ENCODE data around the gene AK8.

The AK8 gene

DNA sequence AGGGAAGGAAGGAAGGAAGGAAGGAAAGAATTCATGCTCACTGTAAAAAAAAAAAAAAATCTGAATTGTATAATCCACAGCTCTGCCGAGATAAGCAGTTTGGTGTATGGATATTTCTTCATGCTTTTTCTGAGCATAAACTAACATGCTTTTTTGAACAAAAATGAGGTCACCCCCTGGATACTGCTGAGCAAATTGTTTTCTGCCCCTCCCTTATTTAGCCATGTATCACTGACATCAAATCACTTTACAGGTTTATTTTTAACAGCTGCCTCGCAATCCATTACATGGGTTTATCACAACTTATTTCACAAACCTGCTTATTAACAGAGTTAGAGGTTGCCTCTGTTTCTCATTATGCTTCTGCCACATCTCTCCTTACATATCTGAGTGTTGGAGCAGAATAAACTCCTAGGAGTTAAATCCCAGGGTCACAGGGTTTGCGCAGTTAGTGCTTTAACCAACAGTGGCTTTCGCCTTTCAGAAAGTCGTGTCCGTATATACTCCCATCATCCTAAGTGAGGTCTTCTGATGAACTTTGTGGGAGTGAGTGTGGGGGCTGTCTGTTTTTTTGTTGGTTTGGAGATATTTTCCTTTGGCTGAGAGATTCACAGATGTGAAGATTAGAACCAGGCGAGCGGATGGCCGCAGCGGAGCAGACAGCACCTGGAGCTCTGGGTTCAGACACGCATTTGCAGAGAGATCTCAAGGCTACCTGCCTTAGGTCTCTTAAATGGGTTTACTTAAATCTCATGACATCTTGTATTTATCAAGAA is 57.7 kb downstream of the AK8 start:
- Histone ChIP-seq H3K27ac (ENCODE audit: insufficient read depth in 1 of 2, low read depth in 1 of 2, low read length in 2 of 2, poor library complexity in 1 of 2, severe bottlenecking in 2 of 2) (no peak overlapping the region), H3K27me3 (replicated peaks in 2 of 5; ENCODE audit: control insufficient read depth in 4 of 5, insufficient read depth in 5 of 5, low read length in 4 of 5) (peaks cover 0 to 4% (median 0%) of the 10 kb centered on the region in 5 experiments), H3K4me3 (ENCODE audit: control insufficient read depth in 1 of 7, extremely low read depth in 1 of 7, insufficient read depth in 4 of 7, low read depth in 2 of 7, low read length in 6 of 7) (no peak overlapping the region), H3K4me1 (ENCODE audit: control extremely low read depth in 1 of 4, control insufficient read depth in 4 of 4, insufficient read depth in 4 of 4, low read length in 3 of 4) (peaks cover 0 to 6% (median 0%) of the 10 kb centered on the region in 4 experiments), H3K9me3 (ENCODE audit: control extremely low read depth in 1 of 5, control insufficient read depth in 4 of 5, insufficient read depth in 2 of 5, low read depth in 1 of 5, low read length in 4 of 5) (peaks cover 0 to 5% (median 0%) of the 10 kb centered on the region in 5 experiments), H3K36me3 (ENCODE audit: control insufficient read depth in 4 of 4, insufficient read depth in 4 of 4, low read length in 3 of 4) (no peaks in the 10 kb centered on the region)
- no peak for DNase-seq
- 93% methylated on average over 3 of the region's 11 CpGs for WGBS (ENCODE audit: insufficient coverage)
- POLR2A ChIA-PET: no interaction called here
- CTCF ChIA-PET: no interaction called here

DNA sequence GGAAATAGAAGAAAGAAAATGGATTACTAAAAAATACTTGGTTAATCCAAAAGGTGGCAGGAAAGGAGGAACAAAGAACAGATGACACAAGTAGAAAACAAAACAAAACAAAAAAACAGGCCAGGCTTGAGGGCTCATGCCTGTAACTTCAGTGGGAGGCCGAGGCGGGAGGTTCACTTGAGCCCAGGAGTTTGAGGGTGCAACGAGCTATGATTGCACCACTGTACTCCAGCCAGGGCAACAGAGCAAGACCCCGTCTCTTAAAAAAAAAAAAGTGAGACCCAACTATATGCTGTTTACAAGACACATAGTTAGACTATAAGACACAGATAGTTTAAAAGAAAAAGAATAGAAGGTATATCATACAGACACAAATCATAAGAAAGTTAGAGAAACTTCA is 59.5 kb downstream of the AK8 start:
- DNase-seq: peak in 1 of 3 donors; percentile 9
- ChIA-PET POLR2A (no interaction called here), CTCF (no interaction called here)
- H3K27me3 ChIP-seq (replicated peaks in 2 of 5; ENCODE audit: control insufficient read depth in 4 of 5, insufficient read depth in 5 of 5, low read length in 4 of 5): peaks cover 0 to 3% (median 0%) of the 10 kb centered on the region in 5 experiments
- H3K9me3 ChIP-seq (ENCODE audit: control extremely low read depth in 1 of 5, control insufficient read depth in 4 of 5, insufficient read depth in 2 of 5, low read depth in 1 of 5, low read length in 4 of 5): peaks cover 0 to 5% (median 0%) of the 10 kb centered on the region in 5 experiments
- no peaks in the 10 kb centered on the region for H3K36me3 ChIP-seq (ENCODE audit: control insufficient read depth in 4 of 4, insufficient read depth in 4 of 4, low read length in 3 of 4)
- H3K4me1 ChIP-seq (ENCODE audit: control extremely low read depth in 1 of 4, control insufficient read depth in 4 of 4, insufficient read depth in 4 of 4, low read length in 3 of 4): peaks cover 0 to 8% (median 0%) of the 10 kb centered on the region in 4 experiments
- no peak overlapping the region for H3K27ac ChIP-seq (ENCODE audit: insufficient read depth in 1 of 2, low read depth in 1 of 2, low read length in 2 of 2, poor library complexity in 1 of 2, severe bottlenecking in 2 of 2)
- H3K4me3 ChIP-seq (ENCODE audit: control insufficient read depth in 1 of 7, extremely low read depth in 1 of 7, insufficient read depth in 4 of 7, low read depth in 2 of 7, low read length in 6 of 7): no peak overlapping the region
- WGBS (ENCODE audit: insufficient coverage): 100% methylated on average over 3 of the region's 4 CpGs

DNA sequence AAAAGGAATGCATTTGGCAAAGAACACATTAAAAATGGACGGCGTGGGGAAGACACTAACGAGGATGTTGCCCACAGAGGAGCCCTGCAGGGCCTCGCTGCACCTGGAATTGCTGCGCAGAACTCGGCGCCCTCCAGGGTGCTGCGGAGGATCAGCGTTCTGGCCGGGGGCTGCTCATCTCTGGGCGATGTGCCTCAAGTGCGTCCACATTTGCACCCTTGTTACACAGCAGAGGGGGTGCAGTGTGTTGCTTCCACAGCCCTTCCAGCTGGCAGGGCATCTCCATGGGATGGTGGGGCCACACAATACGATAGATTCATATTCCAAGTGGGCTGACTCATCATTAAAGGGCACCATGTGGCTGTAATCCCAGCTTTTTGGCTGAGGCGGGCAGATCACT is 63.1 kb downstream of the AK8 start:
- H3K27me3 ChIP-seq (replicated peaks in 2 of 5; ENCODE audit: control insufficient read depth in 4 of 5, insufficient read depth in 5 of 5, low read length in 4 of 5): peaks cover 0 to 6% (median 0%) of the 10 kb centered on the region in 5 experiments
- WGBS (ENCODE audit: insufficient coverage): 95% methylated on average over 14 of the region's 14 CpGs
- ChIA-PET POLR2A (no interaction called here), CTCF (no interaction called here)
- DNase-seq: no peak
- H3K36me3 ChIP-seq (ENCODE audit: control insufficient read depth in 4 of 4, insufficient read depth in 4 of 4, low read length in 3 of 4): no peaks in the 10 kb centered on the region
- peaks cover 0 to 11% (median 2%) of the 10 kb centered on the region in 4 experiments for H3K4me1 ChIP-seq (ENCODE audit: control extremely low read depth in 1 of 4, control insufficient read depth in 4 of 4, insufficient read depth in 4 of 4, low read length in 3 of 4)
- no peak overlapping the region for H3K4me3 ChIP-seq (ENCODE audit: control insufficient read depth in 1 of 7, extremely low read depth in 1 of 7, insufficient read depth in 4 of 7, low read depth in 2 of 7, low read length in 6 of 7)
- H3K27ac ChIP-seq (ENCODE audit: insufficient read depth in 1 of 2, low read depth in 1 of 2, low read length in 2 of 2, poor library complexity in 1 of 2, severe bottlenecking in 2 of 2): no peak overlapping the region
- H3K9me3 ChIP-seq (ENCODE audit: control extremely low read depth in 1 of 5, control insufficient read depth in 4 of 5, insufficient read depth in 2 of 5, low read depth in 1 of 5, low read length in 4 of 5): peaks cover 0 to 5% (median 0%) of the 10 kb centered on the region in 5 experiments

DNA sequence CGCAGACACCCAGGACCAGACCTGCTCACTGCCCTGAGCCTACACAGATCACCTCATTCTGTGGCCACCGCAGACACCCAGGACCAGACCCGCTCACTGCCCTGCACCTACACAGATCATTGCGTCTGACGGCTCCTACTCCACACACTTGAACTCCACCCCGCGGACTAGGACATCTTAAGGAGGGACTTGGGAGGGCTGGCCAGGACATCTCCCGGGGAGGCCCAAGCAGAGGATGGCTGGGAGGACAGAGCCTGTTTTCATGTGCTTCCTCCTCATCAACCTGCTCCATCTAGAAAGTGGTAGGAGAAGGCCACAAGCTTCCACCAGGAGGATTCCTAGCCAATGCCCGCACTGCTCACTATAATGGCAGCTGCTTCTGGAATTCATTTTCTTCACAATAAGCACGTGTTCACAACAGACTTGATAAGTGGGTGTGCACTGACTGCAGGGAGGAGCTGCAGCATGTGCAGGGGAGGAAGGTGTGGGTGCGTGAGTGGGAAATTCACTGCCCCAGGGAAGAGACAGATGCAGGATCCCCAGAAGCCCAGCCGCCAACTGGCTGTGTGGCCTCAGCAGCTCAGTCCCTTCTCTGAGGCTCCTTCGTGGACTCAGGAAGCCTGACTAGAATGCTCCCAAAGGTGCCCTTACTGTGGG is 64.8 kb downstream of the AK8 start:
- H3K4me1 ChIP-seq (ENCODE audit: control extremely low read depth in 1 of 4, control insufficient read depth in 4 of 4, insufficient read depth in 4 of 4, low read length in 3 of 4): peaks cover 0 to 28% (median 15%) of the 10 kb centered on the region in 4 experiments
- H3K4me3 ChIP-seq (ENCODE audit: control insufficient read depth in 1 of 7, extremely low read depth in 1 of 7, insufficient read depth in 4 of 7, low read depth in 2 of 7, low read length in 6 of 7): no peak overlapping the region
- H3K27me3 ChIP-seq (replicated peaks in 2 of 5; ENCODE audit: control insufficient read depth in 4 of 5, insufficient read depth in 5 of 5, low read length in 4 of 5): peaks cover 0 to 6% (median 0%) of the 10 kb centered on the region in 5 experiments
- 97% methylated on average over 10 of the region's 13 CpGs for WGBS (ENCODE audit: insufficient coverage)
- no peak for DNase-seq
- H3K27ac ChIP-seq (ENCODE audit: insufficient read depth in 1 of 2, low read depth in 1 of 2, low read length in 2 of 2, poor library complexity in 1 of 2, severe bottlenecking in 2 of 2): no peak overlapping the region
- H3K36me3 ChIP-seq (ENCODE audit: control insufficient read depth in 4 of 4, insufficient read depth in 4 of 4, low read length in 3 of 4): no peaks in the 10 kb centered on the region
- ChIA-PET POLR2A (no interaction called here), CTCF (interaction anchor here (1.2 to 1.5 kb wide), 3 partner anchors 13 to 88 kb away, joined by 3 to 4 read pairs (median 4); no protein-coding TSS in a partner anchor)
- H3K9me3 ChIP-seq (ENCODE audit: control extremely low read depth in 1 of 5, control insufficient read depth in 4 of 5, insufficient read depth in 2 of 5, low read depth in 1 of 5, low read length in 4 of 5): peaks cover 0 to 5% (median 0%) of the 10 kb centered on the region in 5 experiments

DNA sequence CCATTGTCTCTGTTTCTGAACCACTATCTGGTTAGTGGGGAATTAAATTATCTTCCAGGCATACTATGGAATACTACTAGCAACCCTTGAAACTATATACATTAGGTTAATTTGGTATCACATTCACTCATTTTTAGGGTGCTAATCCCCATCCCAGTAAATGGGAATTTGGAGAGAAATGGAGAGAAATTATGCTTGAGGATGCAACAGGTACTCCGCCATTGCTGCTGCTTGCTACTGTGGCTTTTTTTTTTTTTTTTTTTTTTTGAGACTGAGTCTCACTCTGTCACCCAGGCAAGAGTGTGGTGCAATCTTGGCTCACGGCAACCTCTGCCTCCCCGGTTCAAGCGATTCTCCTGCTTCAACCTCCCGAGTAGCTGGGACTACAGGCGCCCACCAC is 66.1 kb downstream of the AK8 start:
- no peak overlapping the region for H3K4me3 ChIP-seq (ENCODE audit: control insufficient read depth in 1 of 7, extremely low read depth in 1 of 7, insufficient read depth in 4 of 7, low read depth in 2 of 7, low read length in 6 of 7)
- no peak for DNase-seq
- H3K36me3 ChIP-seq (ENCODE audit: control insufficient read depth in 4 of 4, insufficient read depth in 4 of 4, low read length in 3 of 4): no peaks in the 10 kb centered on the region
- CTCF ChIA-PET: interaction anchor here (0.6 to 1.5 kb wide), 2 partner anchors 86 to 89 kb away, joined by 3 to 4 read pairs; no protein-coding TSS in a partner anchor
- H3K27ac ChIP-seq (ENCODE audit: insufficient read depth in 1 of 2, low read depth in 1 of 2, low read length in 2 of 2, poor library complexity in 1 of 2, severe bottlenecking in 2 of 2): no peak overlapping the region
- no peaks in the 10 kb centered on the region for H3K9me3 ChIP-seq (ENCODE audit: control extremely low read depth in 1 of 5, control insufficient read depth in 4 of 5, insufficient read depth in 2 of 5, low read depth in 1 of 5, low read length in 4 of 5)
- peaks cover 0 to 22% (median 15%) of the 10 kb centered on the region in 4 experiments for H3K4me1 ChIP-seq (ENCODE audit: control extremely low read depth in 1 of 4, control insufficient read depth in 4 of 4, insufficient read depth in 4 of 4, low read length in 3 of 4)
- H3K27me3 ChIP-seq (replicated peaks in 2 of 5; ENCODE audit: control insufficient read depth in 4 of 5, insufficient read depth in 5 of 5, low read length in 4 of 5): peaks cover 0 to 6% (median 0%) of the 10 kb centered on the region in 5 experiments
- WGBS (ENCODE audit: insufficient coverage): 95% methylated on average over 4 of the region's 6 CpGs
- POLR2A ChIA-PET: no interaction called here

DNA sequence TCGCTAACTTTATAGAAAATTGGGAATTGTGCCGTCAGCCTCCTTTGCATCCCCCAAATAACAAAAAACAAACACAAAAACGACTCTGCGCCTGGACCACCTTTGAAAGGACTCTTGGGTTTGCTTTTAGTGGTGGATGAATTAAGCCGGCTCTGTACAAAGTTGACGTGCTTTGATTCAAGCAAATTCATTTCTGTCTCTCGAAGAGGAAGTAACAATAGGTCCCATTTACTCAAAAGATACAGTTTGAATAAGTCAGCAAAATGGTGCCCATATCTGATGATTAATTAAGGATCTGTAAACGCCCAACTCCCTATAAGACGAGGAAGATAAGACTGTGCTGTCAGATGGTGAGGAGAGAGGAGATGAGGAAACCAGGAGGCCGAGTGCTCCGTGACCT is 67.8 kb downstream of the AK8 start:
- H3K27ac ChIP-seq (ENCODE audit: insufficient read depth in 1 of 2, low read depth in 1 of 2, low read length in 2 of 2, poor library complexity in 1 of 2, severe bottlenecking in 2 of 2): no peak overlapping the region
- ChIA-PET POLR2A (no interaction called here), CTCF (interaction anchor here (0.7 to 0.9 kb wide), 2 partner anchors 10 to 140 kb away, joined by 3 read pairs; partner anchors contain the start of gene GTF3C4)
- H3K9me3 ChIP-seq (ENCODE audit: control extremely low read depth in 1 of 5, control insufficient read depth in 4 of 5, insufficient read depth in 2 of 5, low read depth in 1 of 5, low read length in 4 of 5): no peaks in the 10 kb centered on the region
- H3K27me3 ChIP-seq (replicated peaks in 2 of 5; ENCODE audit: control insufficient read depth in 4 of 5, insufficient read depth in 5 of 5, low read length in 4 of 5): peaks cover 0 to 6% (median 0%) of the 10 kb centered on the region in 5 experiments
- 60% methylated on average over 2 of the region's 11 CpGs for WGBS (ENCODE audit: insufficient coverage)
- DNase-seq: peak in 2 of 3 donors; percentile 42 to 58
- peaks cover 0 to 22% (median 15%) of the 10 kb centered on the region in 4 experiments for H3K4me1 ChIP-seq (ENCODE audit: control extremely low read depth in 1 of 4, control insufficient read depth in 4 of 4, insufficient read depth in 4 of 4, low read length in 3 of 4)
- H3K4me3 ChIP-seq (ENCODE audit: control insufficient read depth in 1 of 7, extremely low read depth in 1 of 7, insufficient read depth in 4 of 7, low read depth in 2 of 7, low read length in 6 of 7): no peak overlapping the region
- no peaks in the 10 kb centered on the region for H3K36me3 ChIP-seq (ENCODE audit: control insufficient read depth in 4 of 4, insufficient read depth in 4 of 4, low read length in 3 of 4)

Data from common myeloid progenitor, CD34-positive (primary cell).